ENCODE measurements around the gene MDM2.
"Not testable (repeated sequence)": the region's sequence is repeated elsewhere in the genome, so short reads cannot be mapped to it uniquely, and the experiment has no call there.

MDM2 gene

DNA sequence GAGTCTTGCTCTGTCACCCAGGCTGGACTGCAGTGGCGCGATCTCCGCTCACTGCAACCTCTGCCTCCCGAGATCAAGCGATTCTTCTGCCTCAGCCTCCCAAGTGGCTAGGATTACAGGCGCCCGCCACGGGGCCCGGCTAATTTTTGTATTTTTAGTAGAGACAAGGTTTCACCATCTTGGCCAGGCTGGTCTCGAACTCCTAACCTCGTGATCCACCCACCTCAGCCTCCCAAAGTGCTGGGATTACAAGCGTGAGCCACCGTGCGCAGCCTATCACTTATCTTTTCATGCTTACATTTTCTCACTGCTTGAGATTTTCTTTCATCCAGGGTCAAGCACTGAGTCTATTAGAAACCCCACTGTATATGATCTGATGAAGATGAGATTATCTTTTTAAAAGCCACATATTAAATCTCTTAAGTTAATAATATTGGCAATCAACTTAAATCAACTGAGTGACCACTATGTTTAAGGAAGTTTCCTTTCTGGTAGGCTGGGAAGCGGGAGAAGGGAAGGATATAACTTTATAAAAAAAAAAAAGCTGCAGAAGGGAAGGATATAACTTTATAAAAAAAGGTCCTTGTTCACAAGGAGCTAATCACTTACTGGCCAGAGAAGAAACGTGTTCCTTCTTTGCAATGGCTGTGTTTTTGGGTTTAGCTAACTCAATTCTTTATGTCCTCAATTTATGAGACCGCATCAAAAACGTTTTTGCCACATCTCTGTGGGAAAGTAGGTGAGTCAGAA, 1.3 kb upstream of the MDM2 start:
- peak in 1 of 4 experiments; percentile 17 for DNase-seq

DNA sequence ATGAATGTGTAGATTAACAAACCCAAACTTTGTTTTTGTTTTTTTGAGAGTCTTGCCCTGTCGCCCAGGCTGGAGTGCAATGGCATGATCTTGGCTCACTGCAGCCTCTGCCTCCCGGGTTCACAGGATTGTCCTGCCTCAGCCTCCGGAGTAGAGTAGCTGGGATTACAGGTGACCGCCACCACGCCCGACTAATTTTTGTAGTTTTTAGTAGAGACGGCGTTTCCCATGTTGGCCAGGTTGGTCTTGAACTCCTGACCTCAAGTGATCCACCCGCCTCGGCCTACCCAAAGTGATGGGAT, 752 bp upstream of the MDM2 start:
- DNase-seq = not testable (repeated sequence)

DNA sequence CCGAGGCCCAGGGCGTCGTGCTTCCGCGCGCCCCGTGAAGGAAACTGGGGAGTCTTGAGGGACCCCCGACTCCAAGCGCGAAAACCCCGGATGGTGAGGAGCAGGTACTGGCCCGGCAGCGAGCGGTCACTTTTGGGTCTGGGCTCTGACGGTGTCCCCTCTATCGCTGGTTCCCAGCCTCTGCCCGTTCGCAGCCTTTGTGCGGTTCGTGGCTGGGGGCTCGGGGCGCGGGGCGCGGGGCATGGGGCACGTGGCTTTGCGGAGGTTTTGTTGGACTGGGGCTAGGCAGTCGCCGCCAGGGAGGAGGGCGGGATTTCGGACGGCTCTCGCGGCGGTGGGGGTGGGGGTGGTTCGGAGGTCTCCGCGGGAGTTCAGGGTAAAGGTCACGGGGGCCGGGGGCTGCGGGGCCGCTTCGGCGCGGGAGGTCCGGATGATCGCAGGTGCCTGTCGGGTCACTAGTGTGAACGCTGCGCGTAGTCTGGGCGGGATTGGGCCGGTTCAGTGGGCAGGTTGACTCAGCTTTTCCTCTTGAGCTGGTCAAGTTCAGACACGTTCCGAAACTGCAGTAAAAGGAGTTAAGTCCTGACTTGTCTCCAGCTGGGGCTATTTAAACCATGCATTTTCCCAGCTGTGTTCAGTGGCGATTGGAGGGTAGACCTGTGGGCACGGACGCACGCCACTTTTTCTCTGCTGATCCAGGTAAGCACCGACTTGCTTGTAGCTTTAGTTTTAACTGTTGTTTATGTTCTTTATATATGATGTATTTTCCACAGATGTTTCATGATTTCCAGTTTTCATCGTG, 612 bp downstream of the MDM2 start:
- peak; percentile 83 to 90 (median 87) for DNase-seq

DNA sequence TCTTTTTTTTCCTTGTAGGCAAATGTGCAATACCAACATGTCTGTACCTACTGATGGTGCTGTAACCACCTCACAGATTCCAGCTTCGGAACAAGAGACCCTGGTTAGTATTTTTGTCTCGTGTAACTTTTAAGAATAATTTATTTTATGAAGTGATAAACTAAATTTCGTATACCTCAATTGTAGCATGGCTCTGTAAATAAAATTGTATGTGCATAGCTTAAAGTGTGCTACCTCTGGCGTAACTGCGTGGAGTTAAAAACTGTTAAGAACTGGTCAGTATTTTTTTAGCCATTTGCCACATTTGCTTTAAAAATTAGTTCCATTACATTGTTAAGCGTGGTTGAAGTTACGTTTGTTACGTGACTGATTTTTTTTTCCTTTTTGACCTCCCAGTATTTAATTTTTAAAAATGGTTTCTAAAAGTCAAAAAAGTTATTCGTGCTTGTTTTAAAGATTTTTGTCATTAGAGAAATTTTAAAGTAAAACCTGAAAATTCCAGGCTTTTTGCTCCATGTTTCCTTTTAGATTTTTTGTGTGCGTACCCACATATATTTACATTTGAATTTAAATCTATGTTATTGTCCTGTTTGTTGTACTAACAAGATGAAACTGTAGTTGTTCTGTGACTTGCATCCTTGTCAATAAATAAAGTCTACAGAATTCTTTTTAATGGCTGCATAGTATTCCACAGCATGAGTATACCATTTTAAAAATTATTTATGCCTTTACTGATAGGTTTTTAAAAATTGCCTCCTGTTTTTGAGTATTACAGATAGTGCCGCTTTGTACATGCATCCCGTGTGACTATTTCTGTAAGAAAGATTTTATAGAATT, 1.4 kb downstream of the MDM2 start:
- DNase-seq = no peak

DNA sequence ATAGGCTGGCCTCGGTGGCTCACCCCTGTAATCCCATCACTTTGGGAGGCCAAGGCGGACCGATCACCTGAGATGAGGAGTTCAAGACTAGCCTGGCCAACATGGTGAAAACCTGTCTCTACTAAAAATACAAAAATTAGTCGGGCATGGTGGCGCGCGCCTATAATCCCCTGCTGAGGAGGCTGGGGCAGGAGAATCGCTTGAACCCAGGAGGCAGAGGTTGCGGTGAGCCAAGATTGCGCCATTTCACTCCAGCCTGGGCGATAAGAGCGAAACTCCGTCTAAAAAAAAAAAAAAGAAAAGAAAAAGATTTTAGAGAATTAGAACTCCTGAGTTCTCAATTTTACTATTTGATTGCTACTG, 2.0 kb downstream of the MDM2 start:
- not testable (repeated sequence) for DNase-seq

DNA sequence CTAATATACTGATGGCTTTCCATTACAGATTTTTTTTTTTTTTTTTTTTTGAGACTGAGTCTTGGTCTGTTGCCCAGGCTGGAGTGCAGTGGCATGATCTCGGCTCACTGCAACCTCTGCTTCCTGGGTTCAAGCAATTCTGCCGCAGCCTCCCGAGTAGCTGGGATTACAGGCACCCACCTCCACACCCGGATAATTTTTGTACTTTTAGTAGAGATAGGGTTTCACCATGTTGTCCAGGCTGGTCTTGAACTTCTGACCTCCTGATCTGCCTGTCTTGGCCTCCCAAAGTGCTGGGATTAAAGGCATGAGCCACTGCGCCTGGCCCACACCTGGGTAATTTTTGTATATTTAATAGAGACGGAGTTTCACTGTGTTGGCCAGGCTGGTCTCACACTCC, 3.6 kb downstream of the MDM2 start:
- not testable (repeated sequence) for DNase-seq

DNA sequence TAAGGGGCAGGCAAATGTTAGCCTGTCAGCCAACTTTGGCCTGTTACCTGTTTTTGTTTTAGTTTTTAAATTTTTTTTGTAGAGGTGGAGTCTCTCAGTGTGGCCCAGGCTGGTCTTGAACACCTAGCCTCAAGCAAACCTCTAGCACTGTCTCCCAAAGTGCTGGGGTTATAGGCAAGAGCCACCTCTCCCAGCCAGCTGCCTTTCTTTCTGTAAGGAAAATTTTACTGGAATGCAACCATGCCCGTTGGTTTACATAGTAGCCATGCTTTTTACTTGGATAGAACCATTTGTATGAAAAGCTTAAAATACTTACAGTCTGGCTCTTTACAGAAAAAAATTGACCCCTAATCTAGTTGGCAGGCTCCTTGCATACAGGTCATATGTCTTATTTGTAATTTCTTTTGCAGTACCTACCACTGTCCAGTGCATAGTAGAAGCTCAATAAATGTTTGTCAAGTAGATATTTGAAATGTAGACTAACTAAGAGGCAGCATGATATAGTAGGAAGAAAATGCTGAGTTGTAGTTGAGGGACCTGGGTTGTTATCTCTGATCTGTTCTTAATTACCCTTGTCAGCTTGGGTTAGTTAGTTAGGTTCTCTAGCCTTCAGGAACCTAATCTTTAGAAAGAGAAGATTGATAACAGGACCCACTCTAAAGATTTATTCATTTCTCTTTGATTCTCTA, 4.7 kb downstream of the MDM2 start:
- no peak for DNase-seq

DNA sequence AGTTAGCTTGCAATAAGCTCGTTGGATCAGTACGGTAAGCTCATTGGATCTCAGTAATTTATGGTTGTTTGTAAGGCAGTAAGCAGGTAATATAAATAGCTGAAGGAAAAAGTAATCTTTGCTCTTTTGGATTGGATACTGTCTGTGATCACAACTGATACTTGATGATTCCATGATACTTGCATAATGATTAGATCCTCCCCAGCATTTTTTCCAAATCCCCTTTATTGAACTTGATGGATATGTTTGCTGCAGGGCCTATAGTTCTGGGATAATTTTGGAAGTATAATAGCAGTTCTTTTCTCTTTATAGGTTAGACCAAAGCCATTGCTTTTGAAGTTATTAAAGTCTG, 5.2 kb downstream of the MDM2 start:
- DNase-seq = no peak

DNA sequence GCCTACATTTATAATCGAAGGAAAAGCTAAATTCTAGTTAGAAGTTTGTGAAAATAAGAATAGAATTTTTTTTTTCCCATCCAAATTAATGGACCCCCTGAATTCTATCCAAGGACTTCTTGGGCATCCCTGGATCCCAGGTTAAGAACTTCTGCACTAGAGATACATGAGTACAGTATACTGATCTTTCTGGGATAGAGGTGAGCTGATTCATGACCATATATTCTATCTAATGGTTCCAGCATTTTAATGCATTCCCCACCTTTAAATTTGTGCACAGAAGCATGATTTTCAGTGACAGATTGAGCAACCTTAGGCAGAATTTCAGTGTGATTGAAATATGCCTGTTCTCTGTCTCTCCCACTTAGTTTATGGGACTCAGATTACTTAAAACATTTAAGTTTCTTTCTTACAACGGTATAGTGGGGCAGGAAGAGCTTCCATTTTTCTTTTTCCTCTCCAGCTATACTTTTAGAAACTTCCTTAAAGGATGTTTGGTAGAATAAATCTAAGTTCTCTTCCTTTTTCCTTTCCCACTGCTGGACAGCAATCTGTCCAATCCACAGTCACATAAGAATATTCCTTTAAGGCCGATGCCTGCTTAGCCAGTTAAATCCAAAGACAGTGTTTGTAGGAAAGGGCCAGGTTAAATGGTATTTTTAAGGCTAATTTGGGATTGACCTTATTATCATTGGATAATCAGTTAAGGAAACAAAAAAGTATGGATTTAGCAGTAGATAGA, 6.7 kb downstream of the MDM2 start:
- no peak for DNase-seq

DNA sequence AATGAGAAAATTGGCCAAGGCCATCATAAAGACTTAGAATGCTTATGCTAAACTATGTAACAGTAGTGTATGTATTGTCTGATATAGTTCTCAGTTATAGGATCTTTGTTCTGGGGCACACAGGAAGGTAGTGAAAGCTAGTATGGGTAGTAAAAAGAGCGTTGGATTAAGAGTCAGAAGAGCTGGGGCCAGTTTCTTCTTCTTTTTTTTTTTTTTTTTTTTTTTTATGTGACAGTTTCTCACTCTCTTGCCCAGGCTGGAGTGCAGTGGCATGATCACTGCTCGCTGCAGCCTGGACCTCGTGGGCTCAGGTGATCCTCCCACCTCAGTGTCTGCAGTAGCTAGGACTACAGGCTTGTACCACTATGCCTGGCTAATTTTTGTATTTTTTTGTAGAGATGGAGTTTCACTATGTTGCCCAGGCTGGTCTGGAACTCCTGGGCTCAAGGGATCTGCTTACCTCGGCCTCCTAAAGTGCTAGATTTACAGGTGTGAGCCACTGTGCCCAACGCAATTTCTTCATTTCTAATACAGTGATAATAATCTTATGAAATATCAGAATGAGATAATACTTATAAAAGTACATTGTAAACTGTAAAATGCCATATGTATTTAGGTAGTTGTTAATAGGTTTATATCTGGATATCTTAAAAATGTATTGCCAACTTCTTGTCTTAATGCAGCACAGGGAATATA, 7.4 kb downstream of the MDM2 start:
- DNase-seq = no peak

DNA sequence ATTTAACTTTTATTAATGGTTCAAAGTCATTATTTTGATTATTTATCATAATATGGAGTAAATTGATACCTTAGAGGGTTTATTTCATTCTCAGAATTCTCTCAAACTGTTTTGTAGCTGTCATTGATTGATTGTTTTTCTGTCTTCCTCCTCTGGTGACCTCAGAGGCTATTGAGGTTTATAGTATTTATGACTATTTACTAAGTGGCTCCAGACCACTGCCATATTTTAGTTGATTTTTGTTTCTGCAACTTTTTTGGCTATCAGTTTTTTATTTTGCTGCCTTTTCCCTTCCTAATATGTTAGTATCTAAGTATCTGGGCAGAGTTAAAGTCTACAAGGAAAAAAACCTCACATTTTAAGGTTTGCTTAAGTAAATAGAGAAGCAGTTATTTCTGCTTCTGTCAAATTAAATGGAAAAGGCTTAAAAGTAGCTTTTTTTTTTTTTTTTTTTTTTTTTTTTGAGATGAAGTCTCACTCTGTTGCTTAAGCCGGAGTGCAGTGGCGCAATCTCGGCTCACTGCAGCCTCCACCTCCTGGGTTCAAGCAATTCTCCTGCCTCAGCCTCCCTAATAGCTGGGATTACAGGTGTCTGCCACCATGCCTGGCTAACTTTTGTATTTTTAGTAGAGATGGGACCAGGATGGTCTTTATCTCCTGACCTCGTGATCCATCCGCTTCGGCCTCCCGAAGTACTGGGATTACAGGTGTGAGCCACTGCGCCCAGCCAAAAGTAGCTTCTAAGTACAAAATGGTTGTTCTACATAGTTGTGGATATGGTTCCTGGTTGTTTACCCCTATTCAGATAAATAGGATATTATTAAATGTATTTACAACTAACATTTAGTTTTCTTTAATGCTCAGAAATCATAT, 8.2 kb downstream of the MDM2 start:
- peak in 1 of 4 experiments; percentile 21 for DNase-seq

DNA sequence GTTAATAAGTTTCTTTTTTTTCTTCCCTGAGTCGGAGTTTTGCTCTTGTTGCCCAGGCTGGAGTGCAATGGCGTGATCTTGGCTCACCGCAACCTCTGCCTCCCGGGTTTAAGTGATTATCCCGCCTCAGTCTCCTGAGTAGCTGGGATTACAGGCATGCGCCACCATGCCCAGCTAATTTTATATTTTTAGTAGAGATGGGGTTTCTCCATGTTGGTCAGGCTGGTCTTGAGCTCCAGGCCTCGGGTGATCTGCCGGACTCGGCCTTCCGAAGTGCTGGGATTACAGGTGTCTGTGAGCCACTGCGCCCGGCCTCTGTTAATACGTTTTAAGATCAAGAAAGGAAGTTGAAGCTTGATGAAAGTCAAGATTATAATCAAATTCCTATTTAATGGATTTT, 11.5 kb downstream of the MDM2 start:
- not testable (repeated sequence) for DNase-seq

DNA sequence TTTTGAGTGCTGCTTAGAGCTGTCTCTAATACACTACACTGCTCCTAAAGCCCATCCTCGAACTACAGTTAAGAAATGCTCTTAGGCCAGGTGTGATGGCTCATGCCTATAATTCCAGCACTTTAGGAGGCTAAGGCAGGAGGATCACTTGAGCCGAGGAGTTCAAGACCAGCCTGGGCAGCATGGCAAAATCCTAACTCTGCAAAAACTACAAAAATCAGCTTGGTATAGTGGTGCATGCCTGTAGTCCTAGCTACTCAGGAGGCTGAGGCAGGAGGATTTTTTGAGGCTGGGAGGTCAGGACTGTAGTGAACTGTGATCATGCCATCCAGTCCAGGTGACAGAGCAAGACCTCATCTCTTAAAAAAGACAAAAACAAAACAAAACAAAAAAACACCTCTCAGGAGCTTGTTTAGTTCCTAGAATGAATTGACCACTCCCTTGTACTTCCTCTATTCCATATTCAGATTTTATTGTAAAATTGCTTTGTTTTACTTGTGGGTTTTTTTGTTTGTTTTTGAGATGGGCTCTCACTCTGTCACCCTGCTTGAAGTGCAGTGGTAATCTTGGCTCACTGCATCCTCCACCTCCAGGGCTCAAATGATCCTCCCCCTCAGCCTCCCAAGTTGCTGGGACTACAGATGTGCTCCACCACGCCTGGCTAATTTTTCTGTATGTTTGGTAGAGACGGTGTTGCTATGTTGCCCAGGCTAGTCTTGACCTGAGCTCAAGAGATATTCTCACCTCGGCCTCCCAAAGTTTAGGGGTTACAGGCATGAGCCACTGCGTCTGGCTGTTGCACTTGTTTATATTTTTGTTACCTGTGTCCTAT, 13.6 kb downstream of the MDM2 start:
- no peak for DNase-seq

DNA sequence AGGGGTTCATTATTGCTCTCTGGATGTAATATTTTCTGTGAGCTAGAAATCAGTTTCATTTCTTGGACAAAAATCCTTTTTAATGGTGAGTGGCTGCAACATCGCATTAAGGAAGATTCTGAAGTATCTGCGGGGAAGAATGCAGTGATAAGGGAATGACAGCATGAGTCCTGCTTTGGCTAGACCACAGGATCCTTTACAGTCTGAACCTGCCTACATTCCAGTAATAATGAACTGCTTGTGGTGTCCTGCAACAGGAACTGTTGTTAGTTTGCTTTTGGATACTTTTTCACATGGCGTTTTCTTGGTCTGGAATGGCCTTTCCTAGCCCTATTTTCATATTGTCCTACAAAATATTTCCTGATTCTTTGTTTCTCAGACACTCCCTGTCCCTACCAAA, 15.7 kb downstream of the MDM2 start:
- no peak for DNase-seq

DNA sequence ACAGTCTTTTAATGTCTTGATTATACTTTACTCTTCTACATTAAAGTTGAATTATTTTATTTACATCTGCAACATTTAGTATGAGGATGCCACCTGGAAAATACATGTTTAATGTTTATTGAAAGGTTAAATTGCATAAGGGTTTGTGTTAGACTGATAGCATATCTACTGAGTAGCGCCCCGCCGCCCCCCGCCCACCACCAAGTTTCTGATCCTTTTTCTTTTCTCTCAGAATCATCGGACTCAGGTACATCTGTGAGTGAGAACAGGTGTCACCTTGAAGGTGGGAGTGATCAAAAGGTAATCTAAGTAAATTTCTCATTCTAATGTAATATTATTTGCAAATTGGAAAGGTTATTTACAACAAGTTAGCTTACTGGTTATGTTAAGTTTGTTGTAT, 16.2 kb downstream of the MDM2 start:
- DNase-seq = no peak

DNA sequence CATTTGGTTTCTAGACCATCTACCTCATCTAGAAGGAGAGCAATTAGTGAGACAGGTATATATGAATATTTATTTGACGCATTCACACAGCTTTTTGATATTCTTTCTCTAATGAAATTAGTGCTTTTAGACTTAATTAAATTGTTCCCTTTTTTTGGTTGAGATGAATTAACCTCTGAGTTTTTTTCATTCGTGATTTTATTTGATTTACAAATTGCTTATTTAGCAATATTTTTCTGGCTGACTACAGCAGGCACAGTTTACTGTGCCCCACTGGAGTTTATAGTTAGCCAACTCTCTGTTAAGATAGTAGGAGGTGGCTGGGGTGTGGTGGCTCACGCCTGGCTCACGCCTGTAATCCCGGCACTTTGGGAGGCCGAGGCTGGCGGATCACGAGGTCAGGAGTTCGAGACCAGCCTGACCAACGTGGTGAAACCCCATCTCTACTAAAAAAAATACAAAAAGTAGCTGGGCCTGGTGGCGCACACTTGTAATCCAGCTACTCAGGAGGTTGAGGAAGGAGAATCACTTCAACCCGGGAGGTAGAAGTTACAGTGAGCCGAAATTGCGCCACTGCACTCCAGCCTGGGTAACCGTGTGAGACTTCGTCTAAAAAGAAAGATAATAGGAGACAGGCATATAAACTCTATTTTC, 16.7 kb downstream of the MDM2 start:
- no peak for DNase-seq

DNA sequence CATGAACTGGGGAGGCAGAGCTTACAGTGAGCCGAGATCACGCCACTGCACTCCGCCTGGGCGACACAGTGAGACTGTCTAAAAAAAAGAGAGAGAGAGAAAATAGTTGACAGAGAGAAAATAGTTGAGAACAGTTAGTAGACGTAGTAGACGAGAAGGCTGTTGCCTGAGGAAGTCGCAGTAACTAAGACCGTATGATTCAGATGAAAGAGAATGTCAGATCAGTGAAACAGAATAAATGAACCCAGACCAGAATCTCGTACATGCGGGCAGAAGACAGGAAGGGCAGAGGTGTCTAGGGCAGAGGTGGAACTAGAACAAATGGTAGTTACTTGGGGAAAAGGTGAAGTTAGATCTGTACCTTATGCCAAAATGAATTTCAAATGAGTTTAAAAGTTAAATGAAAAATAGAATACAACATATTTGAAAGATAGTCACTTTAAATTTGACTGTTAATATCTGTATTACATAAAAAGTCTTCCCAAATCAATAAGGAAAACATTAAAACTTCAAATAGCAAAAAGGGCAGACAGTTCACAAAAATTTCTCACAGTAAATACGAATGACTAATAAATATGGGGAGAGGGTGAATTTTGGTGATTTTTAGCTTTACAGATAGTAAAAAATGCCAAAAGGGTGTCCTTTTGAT, 17.7 kb downstream of the MDM2 start:
- no peak for DNase-seq

DNA sequence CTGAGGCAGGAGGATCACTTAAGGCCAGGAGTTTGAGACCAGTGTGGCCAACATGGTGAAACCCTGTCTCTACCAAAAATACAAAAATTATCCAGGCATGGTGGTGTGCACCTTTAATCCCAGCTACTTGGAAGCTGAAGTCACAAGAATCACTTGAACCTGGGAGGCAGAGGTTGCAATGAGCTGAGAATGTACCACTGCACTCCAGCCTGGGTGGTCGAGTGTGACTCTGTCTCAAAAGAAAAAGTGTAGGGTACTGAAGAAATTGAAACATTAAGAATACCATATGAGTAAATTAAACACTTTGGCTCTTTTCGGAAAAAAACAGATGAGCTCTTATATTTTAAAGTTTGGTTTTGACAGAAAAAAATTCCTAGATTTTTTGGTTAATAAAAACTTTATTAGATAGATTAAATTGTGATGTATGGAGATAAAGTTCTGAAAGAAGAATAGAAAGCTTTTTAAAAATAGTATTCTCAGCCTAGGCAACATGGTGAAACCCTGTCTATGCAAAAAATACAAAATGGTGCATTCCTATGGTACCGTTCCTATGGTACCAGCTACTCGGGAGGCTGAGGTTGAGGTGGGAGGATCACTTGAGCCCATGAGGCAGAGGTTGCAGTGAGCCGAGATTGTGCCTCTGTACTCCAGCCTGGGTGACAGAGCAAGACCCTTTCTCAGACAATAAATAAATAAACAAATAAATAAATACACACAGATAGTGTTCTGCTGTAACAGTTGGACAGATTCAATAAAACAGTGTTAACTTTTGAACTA, 20.1 kb downstream of the MDM2 start:
- no peak for DNase-seq

All from suppressor macrophage (primary cell).